Pancreas (tissue), 10 donors: ENCODE measurements around the gene NPHP4. TPM values are rescaled to one million over a fixed set of nuclear protein-coding genes. Genes with fewer than 3 reads are reported as not detected.

ENCODE experiments used
- ATAC-seq, 4 donors: fragments of 200-7000 bp; cut with Tn5 transposase; one replicate each; pipeline versions ENCODE4 v1.8.0 to v1.9.1; 2020; ENCODE audit warnings: mild to moderate bottlenecking in 4 of 4, moderate library complexity in 4 of 4
- DNase-seq, 6 donors: peaks; one replicate each; pipeline ENCODE4 v3.0.0-alpha.2; 2020
- FAIRE-seq: peaks from 2 replicates; lab custom pipeline; 2012; peaks lifted over from hg19 to GRCh38; lab: Jason Lieb, UNC
- H3K27ac ChIP-seq, 4 donors: fragments of 200-600 bp; sonication (generic); 1 replicate in 3 of 4; 2 replicates in 1 of 4; pipeline versions ENCODE4 v1.5.0 to v1.8.0; 2020
- H3K27me3 ChIP-seq, 4 donors: fragments of 200-600 bp; one replicate each; pipeline ENCODE4 v1.8.0; 2021
- H3K36me3 ChIP-seq, 3 donors: fragments of 200-600 bp; sonication (generic) in 1 of 3; one replicate each; pipeline versions ENCODE4 v1.5.0 to v1.8.0; 2020 to 2021
- H3K4me1 ChIP-seq, 3 donors: fragments of 200-600 bp; one replicate each; pipeline ENCODE4 v1.8.0; 2021
- H3K4me3 ChIP-seq, 4 donors: fragments of 200-600 bp; sonication (generic) in 2 of 4; one replicate each; pipeline versions ENCODE4 v1.5.0 to v1.8.0; 2020 to 2021
- H3K9me3 ChIP-seq, 4 donors: fragments of 200-600 bp; one replicate each; pipeline ENCODE4 v1.8.0; 2021
- WGBS, 2 donors: extraction: QIAGEN DNeasy Blood & Tissue Kit; methylation state at CpG; one replicate each; pipeline ENCODE4 v1.1.7; 2013; 5-methylcytosine and 5-hydroxymethylcytosine counted together
- intact Hi-C, 3 donors: fragments of 100-400 bp; cut with DNase I; formaldehyde crosslinking; loops; one replicate each; pipeline versions ENCODE4 v1.11.1 to v1.14.2; 2022
- polyA plus RNA-seq, 2 donors: library from polyadenylated mRNA; stranded (reverse); fragments of 200-250 nt; gene quantifications; one replicate each; pipeline ENCODE4 v1.2.3, GENCODE V29; 2013
- total RNA-seq, 6 donors: library from RNA; stranded (reverse); fragmentation: NEBNext Ultra II Directional in 4 of 6; extraction: Animal tissue kit (Norgen Biotek cat#: 25700) in 4 of 6; gene quantifications; one replicate each; pipeline versions ENCODE4 v1.2.1 to v1.2.4, GENCODE V29; 2021 to 2023
- TF ChIP-seq, protein P1 (sequence below), 4 donors: fragments of 200-600 bp; sonication (generic) in 3 of 4; IDR thresholded peaks; one replicate each; pipeline versions ENCODE4 v1.5.0 to v1.8.0; 2021; ENCODE audit warnings: antibody characterized with exemption in 4 of 4
- donor health status: healthy with polysubstance abuse.
- donor health status: DM: no; HTN: no; CAD: no; lungs with moderate emphysema.
- donor health status: DM: no; HTN: no; CAD: no.
- donor health status: control.
- donor health status: control.
- donor health status: Bipolar disorder and iron deficiency.
- donor health status: DM: yes; HTN: yes; CAD: no.
- donor health status: DM: no; HTN: no; CAD: no.
- donor health status: DM: no; HTN: no; CAD: no.
- donor health status: DM: yes; HTN: yes; CAD: no.

NPHP4 gene
- total and polyA plus RNA-seq, 8 donors, result 4.0 to 9.7 (median 5.7) TPM

DNA sequence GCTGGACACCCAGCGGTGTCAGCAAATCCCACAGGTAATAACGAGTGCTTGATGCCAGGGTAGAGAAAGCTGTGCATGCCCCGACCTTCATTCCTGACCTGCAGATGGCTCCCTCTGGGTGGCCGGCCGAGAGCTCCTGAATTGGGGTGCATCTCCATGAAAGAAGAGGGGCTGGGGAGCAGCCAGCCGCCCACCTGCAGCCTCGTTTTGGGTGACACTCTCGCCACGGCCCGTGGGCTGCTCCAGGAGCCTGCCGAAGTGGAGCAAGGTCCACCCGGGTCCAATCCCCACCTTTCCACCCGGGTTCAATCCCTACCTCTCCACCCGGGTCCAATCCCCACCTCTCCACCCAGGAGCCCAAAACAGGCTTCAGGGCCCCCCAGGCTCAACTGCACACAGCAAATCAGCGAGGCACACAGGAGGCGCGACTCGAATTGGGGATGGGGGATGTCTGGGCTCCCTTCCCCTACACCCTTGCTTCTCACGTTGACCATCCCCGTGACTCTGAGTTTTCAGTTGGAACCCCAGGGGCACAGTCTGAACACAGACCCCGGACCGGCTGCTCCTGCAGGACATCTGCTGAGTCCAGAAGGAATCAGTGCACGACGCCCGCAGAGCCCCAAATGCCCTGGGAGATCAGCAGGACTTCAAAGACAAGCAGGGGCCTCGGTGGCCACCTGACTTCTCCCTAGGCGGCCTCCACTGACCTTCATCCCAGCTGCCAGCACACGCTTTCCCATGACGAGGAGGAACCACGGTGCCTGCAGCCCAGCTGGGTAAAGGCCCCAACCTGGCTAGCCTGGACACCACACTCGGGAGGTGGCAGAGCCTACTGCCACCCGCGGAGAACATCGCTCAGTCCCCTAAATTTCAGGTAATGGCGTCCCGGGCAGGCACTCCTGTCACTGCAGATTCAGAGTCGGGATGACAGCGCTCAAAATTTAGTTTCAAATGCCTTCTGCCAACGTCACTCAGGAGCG is 159.0 kb downstream of the NPHP4 start:
- ATAC-seq, result no peak
- FAIRE-seq, result no peak
- DNase-seq, result peak in 1 of 6 donors; percentile 53
- intact Hi-C loops, result no loop called here
- Histone ChIP-seq H3K4me1 (peaks cover 0 to 3% (median 0%) of the 10 kb centered on the region in 3 donors), H3K27ac (no peak overlapping the region), H3K36me3 (no peaks in the 10 kb centered on the region), H3K27me3 (no peaks in the 10 kb centered on the region), H3K4me3 (no peak overlapping the region), H3K9me3 (no peaks in the 10 kb centered on the region)
- WGBS, 2 donors, result 62 to 70% methylated on average over 38 to 40 of the region's 40 CpGs
- TF ChIP-seq, protein P1, sequence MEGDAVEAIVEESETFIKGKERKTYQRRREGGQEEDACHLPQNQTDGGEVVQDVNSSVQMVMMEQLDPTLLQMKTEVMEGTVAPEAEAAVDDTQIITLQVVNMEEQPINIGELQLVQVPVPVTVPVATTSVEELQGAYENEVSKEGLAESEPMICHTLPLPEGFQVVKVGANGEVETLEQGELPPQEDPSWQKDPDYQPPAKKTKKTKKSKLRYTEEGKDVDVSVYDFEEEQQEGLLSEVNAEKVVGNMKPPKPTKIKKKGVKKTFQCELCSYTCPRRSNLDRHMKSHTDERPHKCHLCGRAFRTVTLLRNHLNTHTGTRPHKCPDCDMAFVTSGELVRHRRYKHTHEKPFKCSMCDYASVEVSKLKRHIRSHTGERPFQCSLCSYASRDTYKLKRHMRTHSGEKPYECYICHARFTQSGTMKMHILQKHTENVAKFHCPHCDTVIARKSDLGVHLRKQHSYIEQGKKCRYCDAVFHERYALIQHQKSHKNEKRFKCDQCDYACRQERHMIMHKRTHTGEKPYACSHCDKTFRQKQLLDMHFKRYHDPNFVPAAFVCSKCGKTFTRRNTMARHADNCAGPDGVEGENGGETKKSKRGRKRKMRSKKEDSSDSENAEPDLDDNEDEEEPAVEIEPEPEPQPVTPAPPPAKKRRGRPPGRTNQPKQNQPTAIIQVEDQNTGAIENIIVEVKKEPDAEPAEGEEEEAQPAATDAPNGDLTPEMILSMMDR (IDR thresholded peaks at IDR 0.05), result no peak

DNA sequence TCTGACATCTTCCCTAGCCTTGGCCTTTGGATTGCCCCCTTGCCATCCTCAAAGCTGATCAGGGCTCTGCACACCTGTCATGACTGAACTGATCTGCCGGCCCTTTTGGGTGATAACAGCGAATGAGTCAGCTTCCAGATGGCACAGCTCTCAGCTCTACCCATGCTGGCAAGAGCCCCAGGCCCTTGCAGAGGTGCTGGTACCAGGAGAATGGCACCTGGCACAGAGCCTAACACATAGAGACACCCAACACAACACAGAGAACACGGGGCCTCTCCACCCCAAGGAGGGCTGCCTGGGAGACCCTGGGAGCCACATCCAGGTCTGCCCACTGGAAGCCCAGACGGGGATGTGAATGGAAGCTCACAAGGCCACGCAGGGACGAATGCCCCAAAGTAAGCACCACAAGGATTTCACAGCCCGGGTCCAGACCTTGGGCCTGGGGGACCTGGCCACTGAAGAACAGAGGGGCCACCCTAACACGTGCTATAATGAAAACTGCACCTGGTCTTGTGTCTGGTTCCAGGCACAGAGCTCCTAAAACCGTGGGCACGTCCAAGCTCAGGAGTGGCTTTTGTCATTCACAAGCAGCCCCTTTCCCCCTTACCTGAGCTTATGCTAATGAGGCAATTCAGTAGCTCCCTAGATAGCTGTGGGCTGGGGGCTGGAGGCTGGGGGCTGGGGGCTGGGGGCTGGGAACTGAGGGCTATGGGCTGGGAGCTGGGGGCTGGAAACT is 160.5 kb downstream of the NPHP4 start:
- no peak for FAIRE-seq

DNA sequence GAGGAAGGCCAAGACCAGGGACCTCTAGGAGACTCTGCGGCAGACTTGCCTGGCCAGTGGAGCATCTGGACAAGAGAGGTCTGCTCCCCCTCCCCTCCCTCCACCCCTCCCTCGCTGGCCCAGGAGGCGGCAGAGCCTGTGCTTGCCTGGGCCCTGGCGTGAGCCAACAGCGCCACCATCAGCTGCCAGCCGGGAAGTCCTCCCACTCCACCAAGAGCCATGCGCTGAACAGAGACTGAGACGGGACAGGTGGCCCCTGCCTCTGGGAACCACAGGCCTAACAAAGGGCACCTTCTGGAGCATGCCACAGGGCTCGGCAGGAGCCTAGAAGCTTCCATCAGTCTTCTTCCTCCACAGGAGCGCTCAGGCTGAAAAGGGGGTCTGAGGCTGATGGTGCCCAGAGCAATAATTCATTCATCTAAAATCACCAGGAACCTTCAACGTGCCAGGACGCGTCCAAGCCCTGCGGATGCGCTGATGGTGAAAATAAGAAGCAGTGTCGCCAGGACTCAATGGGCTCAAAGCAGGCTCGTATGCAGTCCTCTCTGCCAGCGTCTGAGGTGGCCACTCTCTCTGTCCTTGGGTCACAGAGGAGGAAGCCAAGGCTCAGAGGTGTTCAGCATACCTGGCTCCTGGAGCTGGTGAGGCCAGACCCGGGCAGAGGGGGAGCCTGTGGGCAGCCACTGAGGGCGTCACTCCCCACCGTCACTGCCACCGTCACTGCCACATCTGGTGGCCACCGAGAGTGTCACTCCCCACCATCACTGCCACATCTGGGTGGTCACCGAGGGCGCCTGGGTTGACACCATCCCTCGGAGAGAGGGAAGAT is 161.2 kb downstream of the NPHP4 start:
- H3K9me3 ChIP-seq, result no peaks in the 10 kb centered on the region
- H3K27me3 ChIP-seq, result no peaks in the 10 kb centered on the region
- ATAC-seq (peak in 2 of 4 donors; percentile 37 to 49), DNase-seq (peak in 3 of 6 donors; percentile 20 to 52 (median 21)), FAIRE-seq (no peak)
- TF ChIP-seq, protein P1 (IDR thresholded peaks at IDR 0.05), result no peak
- peaks cover 0 to 3% (median 0%) of the 10 kb centered on the region in 3 donors for H3K4me1 ChIP-seq
- intact Hi-C loops, result no loop called here
- no peak overlapping the region for H3K4me3 ChIP-seq
- H3K36me3 ChIP-seq, result no peaks in the 10 kb centered on the region
- WGBS, 2 donors, result 48 to 54% methylated on average over 26 of the region's 26 CpGs
- no peak overlapping the region for H3K27ac ChIP-seq

More for the DNA sequence above, 160.5 kb downstream of the NPHP4 start:
- DNase-seq (peak in 4 of 6 donors; percentile 64 to 85 (median 78)), ATAC-seq (peak; percentile 24 to 97 (median 87))
- intact Hi-C loops, result no loop called here
- peaks cover 0 to 3% (median 0%) of the 10 kb centered on the region in 3 donors for H3K4me1 ChIP-seq
- no peaks in the 10 kb centered on the region for H3K9me3 ChIP-seq
- TF ChIP-seq, protein P1 (IDR thresholded peaks at IDR 0.05), result no peak
- H3K36me3 ChIP-seq, result no peaks in the 10 kb centered on the region
- no peaks in the 10 kb centered on the region for H3K27me3 ChIP-seq
- no peak overlapping the region for H3K27ac ChIP-seq
- 18 to 26% methylated on average over 10 of the region's 10 CpGs for WGBS, 2 donors
- H3K4me3 ChIP-seq, result no peak overlapping the region

DNA sequence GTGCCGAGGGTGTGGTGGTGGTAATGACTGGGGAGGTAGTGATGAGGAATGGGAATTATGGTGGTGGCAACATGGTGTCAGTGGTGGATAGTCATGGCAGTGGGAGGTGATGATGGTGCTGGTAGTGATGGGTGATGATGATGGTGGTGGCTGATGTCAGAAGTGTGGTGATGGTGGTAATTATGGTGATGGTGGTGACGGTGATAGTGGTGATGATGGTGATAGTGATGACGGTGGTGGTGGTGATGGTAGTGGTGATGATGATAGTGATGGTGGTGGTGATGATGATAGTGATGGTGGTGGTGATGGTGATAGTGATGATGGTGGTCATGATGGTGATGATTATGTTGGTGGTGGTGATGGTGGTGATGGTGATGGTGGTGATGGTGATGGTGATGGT is 162.8 kb downstream of the NPHP4 start:
- Histone ChIP-seq H3K27ac (no peak overlapping the region), H3K27me3 (no peaks in the 10 kb centered on the region), H3K36me3 (no peaks in the 10 kb centered on the region), H3K9me3 (no peaks in the 10 kb centered on the region), H3K4me1 (peaks cover 0 to 3% (median 0%) of the 10 kb centered on the region in 3 donors), H3K4me3 (no peak overlapping the region)
- no peak for FAIRE-seq
- intact Hi-C loops, result no loop called here
- DNase-seq, result no peak
- TF ChIP-seq, protein P1 (IDR thresholded peaks at IDR 0.05), result no peak
- ATAC-seq, result no peak
- 84 to 86% methylated on average over 3 of the region's 3 CpGs for WGBS, 2 donors
